GM12801 (cell line): Measurements from ENCODE around the gene SLC25A2.

ENCODE experiments used
- CTCF ChIP-seq: IDR thresholded peaks from one replicate; pipeline ENCODE4 v1.5.1; 2011; ENCODE audit warnings: control low read depth; ENCODE audit not compliant: insufficient read length; ENCODE audit errors: extremely low read depth

Gene SLC25A2

GRCh38 chr5:141303756-141304155 lies at the start of gene SLC25A2:
TSS of gene SLC25A2 (minus strand) at chr5:141304049. CDS start at chr5:141303865, 184 bp downstream.
- TF ChIP-seq CTCF = no peak

- no peak for TF ChIP-seq CTCF
These were observed 47.7 kb upstream of the SLC25A2 start for GRCh38 chr5:141351591-141351990.

GRCh38 chr5:141349917-141350619 lies 46.2 kb upstream of the SLC25A2 start, which contains the start of gene PCDHGB1:
TSS of gene PCDHGB1 (plus strand) at chr5:141350099. CDS start at chr5:141350261, 162 bp downstream.
- TF ChIP-seq CTCF = no peak

GRCh38 chr5:141345327-141345726 lies 41.5 kb upstream of the SLC25A2 start:
- TF ChIP-seq CTCF = no peak

- TF ChIP-seq CTCF = no peak
These were observed 40.2 kb upstream of the SLC25A2 start for GRCh38 chr5:141343953-141344463.

GRCh38 chr5:141343242-141343952 lies 39.5 kb upstream of the SLC25A2 start, which contains the start of gene PCDHGA3:
TSS of gene PCDHGA3 (plus strand) at chr5:141343829. CDS start at chr5:141344034, 205 bp downstream.
- TF ChIP-seq CTCF = no peak

GRCh38 chr5:141342773-141343172 lies 38.9 kb upstream of the SLC25A2 start:
- TF ChIP-seq CTCF = no peak
